Keratinocyte (primary cell): Measurements from ENCODE around the gene MPP1.

Experiments used
- EZH2 ChIP-seq: IDR thresholded peaks from one replicate; pipeline ENCODE4 v1.6.1; 2012; ENCODE audit warnings: inconsistent platforms, mild to moderate bottlenecking, low read length, moderate library complexity
- TF ChIP-seq, protein P1 (sequence below), 3 experiments: IDR thresholded peaks in 1 of 3; conservative IDR thresholded peaks in 1 of 3; optimal IDR thresholded peaks in 1 of 3; 2 replicates in 2 of 3; 3 replicates in 1 of 3; pipeline versions ENCODE3 to v1.5.1; 2011; ENCODE audit warnings: low read length in 3 of 3, mild to moderate bottlenecking in 3 of 3, moderate library complexity in 2 of 3, control low read depth in 1 of 3, inconsistent platforms in 1 of 3; ENCODE audit not compliant: insufficient read depth in 2 of 3; ENCODE audit errors: extremely low read depth in 1 of 3

GRCh38 chrX:154758696-154759095 lies 46.6 kb downstream of the MPP1 start:
- TF ChIP-seq, protein P1, sequence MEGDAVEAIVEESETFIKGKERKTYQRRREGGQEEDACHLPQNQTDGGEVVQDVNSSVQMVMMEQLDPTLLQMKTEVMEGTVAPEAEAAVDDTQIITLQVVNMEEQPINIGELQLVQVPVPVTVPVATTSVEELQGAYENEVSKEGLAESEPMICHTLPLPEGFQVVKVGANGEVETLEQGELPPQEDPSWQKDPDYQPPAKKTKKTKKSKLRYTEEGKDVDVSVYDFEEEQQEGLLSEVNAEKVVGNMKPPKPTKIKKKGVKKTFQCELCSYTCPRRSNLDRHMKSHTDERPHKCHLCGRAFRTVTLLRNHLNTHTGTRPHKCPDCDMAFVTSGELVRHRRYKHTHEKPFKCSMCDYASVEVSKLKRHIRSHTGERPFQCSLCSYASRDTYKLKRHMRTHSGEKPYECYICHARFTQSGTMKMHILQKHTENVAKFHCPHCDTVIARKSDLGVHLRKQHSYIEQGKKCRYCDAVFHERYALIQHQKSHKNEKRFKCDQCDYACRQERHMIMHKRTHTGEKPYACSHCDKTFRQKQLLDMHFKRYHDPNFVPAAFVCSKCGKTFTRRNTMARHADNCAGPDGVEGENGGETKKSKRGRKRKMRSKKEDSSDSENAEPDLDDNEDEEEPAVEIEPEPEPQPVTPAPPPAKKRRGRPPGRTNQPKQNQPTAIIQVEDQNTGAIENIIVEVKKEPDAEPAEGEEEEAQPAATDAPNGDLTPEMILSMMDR (optimal IDR thresholded peaks at IDR 0.05 in 1 of 3, IDR thresholded peaks at IDR 0.05 in 1 of 3, conservative IDR thresholded peaks at IDR 0.05 in 1 of 3; ENCODE audit: extremely low read depth in 1 of 3, insufficient read depth in 2 of 3, low read length in 3 of 3): no peak
- TF ChIP-seq EZH2: no peak
